ENCODE data around the gene PHF13. TPM values are rescaled to one million over a fixed set of nuclear protein-coding genes. Genes with fewer than 3 reads are reported as not detected.
A peak's percentile ranks its signal among the peaks of the same experiment; 100 is the strongest.

Gene PHF13
- total RNA-seq, 1 experiment from 2014 or later: 55.8 TPM

DNA sequence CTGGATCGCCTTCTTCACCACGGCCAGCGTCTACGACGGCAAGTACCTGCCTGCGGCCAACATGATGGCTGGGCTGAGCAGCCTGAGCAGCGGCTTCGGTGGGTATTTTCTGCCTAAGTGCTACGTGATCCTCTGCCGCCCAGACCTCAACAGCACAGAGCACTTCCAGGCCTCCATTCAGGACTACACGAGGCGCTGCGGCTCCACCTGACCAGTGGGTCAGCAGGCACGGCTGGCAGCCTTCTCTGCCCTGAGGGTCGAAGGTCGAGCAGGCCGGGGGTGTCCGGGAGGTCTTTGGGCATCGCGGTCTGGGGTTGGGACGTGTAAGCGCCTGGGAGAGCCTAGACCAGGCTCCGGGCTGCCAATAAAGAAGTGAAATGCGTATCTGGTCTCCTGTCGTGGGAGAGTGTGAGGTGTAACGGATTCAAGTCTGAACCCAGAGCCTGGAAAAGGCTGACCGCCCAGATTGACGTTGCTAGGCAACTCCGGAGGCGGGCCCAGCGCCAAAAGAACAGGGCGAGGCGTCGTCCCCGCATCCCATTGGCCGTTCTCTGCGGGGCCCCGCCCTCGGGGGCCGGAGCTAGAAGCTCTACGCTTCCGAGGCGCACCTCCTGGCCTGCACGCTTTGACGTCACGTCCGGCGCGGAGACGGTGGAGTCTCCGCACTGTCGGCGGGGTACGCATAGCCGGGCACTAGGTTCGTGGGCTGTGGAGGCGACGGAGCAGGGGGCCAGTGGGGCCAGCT lies 34.0 kb upstream of the PHF13 start, which contains the start of gene ZBTB48:
Gene ZBTB48, plus strand, starts transcription at position 621 of the 745 bp plus-strand sequence. CDS start 616 bp downstream, outside the sequence.
- no CpG with 5 or more reads among the region's 58 CpGs for WGBS (ENCODE audit: extremely low coverage, insufficient read length, low lambda C conversion rate)

More for the DNA sequence above, 34.0 kb upstream of the PHF13 start, which contains the start of gene ZBTB48:
- no peak within 1 kb of the TSS for H2AFZ ChIP-seq (ENCODE audit: low read length)
- H4K20me1 ChIP-seq (ENCODE audit: control insufficient read depth, insufficient read depth, insufficient read length): no peaks in the 10 kb centered on the region
- no peak within 1 kb of the TSS for H2BK120ac ChIP-seq (ENCODE audit: low read depth, low read length, poor library complexity, severe bottlenecking)
- H3K23me2 ChIP-seq (ENCODE audit: insufficient read length, low read depth, low read length, poor library complexity, severe bottlenecking): peaks cover 7% of the 10 kb centered on the region
- peak within 1 kb of the TSS; percentile 25 for H3K9ac ChIP-seq (ENCODE audit: extremely low read depth, insufficient read length, low read length)
- H4K5ac ChIP-seq (ENCODE audit: insufficient read length, low read depth, low read length): no peak within 1 kb of the TSS
- H3K4me1 ChIP-seq (ENCODE audit: insufficient read depth, low read length): no peaks in the 10 kb centered on the region; the same call in 1 of the 2 replicates
- Mint-ChIP-seq H3K27me3 (ENCODE audit: low read depth) (peaks cover 11% of the 10 kb centered on the region), H3K36me3 (ENCODE audit: insufficient read depth in 1 of 3, low read depth in 3 of 3) (peaks cover 0 to 12% (median 2%) of the 10 kb centered on the region in 3 experiments; a peak in 4 of 7 replicates), H3K9me3 (no peaks in the 10 kb centered on the region; a peak in 1 of 5 replicates), H3K4me1 (peaks cover 15 to 17% of the 10 kb centered on the region in 2 experiments), H3K27ac (peak within 1 kb of the TSS; percentile 82 to 96 (median 94); a peak in 5 of 7 replicates), H3K4me3 (peak within 1 kb of the TSS; percentile 92 to 95)
- H4K91ac ChIP-seq (ENCODE audit: insufficient read length, low read depth, low read length): no peak within 1 kb of the TSS
- H2BK20ac ChIP-seq (ENCODE audit: low read depth, low read length, poor library complexity, severe bottlenecking): no peak within 1 kb of the TSS
- TF ChIP-seq CTCF (conservative IDR thresholded peaks at IDR 0.05): no peak
- no peaks in the 10 kb centered on the region for H3K79me2 ChIP-seq (ENCODE audit: insufficient read depth, low read length)
- no peak within 1 kb of the TSS for H3T11ph ChIP-seq (ENCODE audit: low read length)
- H3K4ac ChIP-seq (ENCODE audit: low read depth, low read length): no peak within 1 kb of the TSS
- peak; percentile 98 for DNase-seq
- no peak within 1 kb of the TSS for H3K27ac ChIP-seq (ENCODE audit: insufficient read length, low read depth, low read length)
- H4K8ac ChIP-seq (replicated peaks; ENCODE audit: insufficient read length, low read depth, low read length): no peak within 1 kb of the TSS
- H3K79me1 ChIP-seq (ENCODE audit: insufficient read depth, low read depth, low read length, poor library complexity, severe bottlenecking): peaks cover 4% of the 10 kb centered on the region
- H2BK12ac ChIP-seq (ENCODE audit: insufficient read length, low read depth, low read length): no peak within 1 kb of the TSS
- H3K23ac ChIP-seq (ENCODE audit: insufficient read length, low read depth, low read length): no peak within 1 kb of the TSS
- H2BK15ac ChIP-seq (ENCODE audit: low read depth, low read length): no peak within 1 kb of the TSS
- no peak within 1 kb of the TSS for H3K56ac ChIP-seq (ENCODE audit: insufficient read length, low read depth, low read length)
- peak within 1 kb of the TSS; percentile 60 for H3K4me2 ChIP-seq (ENCODE audit: insufficient read depth, insufficient read length, low read length)
- H2AK5ac ChIP-seq (ENCODE audit: insufficient read length, low read length): no peak within 1 kb of the TSS
- H3K18ac ChIP-seq (ENCODE audit: insufficient read length, low read depth, low read length): peak within 1 kb of the TSS; percentile 78
- no peaks in the 10 kb centered on the region for H3K27me3 ChIP-seq (ENCODE audit: insufficient read depth, low read length)
- no peaks in the 10 kb centered on the region for H3K9me3 ChIP-seq (ENCODE audit: control insufficient read depth, low read depth, low read length)
- no peak within 1 kb of the TSS for H2BK5ac ChIP-seq (ENCODE audit: insufficient read length, low read length)
- H3K14ac ChIP-seq (ENCODE audit: insufficient read depth, low read length): peak within 1 kb of the TSS; percentile 79
